Left ventricle myocardium inferior (tissue), 1 donor: ENCODE data around the gene KLHL20. TPM values are rescaled to one million over a fixed set of nuclear protein-coding genes. Genes with fewer than 3 reads are reported as not detected.
"Not testable (repeated sequence)": the region's sequence is repeated elsewhere in the genome, so short reads cannot be mapped to it uniquely, and the experiment has no call there.

Experiments used
- DNase-seq: peaks from one replicate; pipeline ENCODE4 v3.0.0-alpha.2; 2020
- H3K27ac ChIP-seq: fragments of 200-600 bp; replicated peaks from 2 replicates; pipeline ENCODE4 v1.8.0; 2021
- H3K27me3 ChIP-seq: fragments of 200-600 bp; 2 replicates; pipeline ENCODE4 v1.8.0; 2021; ENCODE audit warnings: low read depth
- H3K36me3 ChIP-seq: fragments of 200-600 bp; 2 replicates; pipeline ENCODE4 v1.8.0; 2021
- H3K4me1 ChIP-seq: fragments of 200-600 bp; 2 replicates; pipeline ENCODE4 v1.8.0; 2021
- H3K4me3 ChIP-seq: fragments of 200-600 bp; 2 replicates; pipeline ENCODE4 v1.8.0; 2021; ENCODE audit warnings: mild to moderate bottlenecking, moderate library complexity
- H3K9me3 ChIP-seq: fragments of 200-600 bp; replicated peaks from 2 replicates; pipeline ENCODE4 v1.8.0; 2021
- CTCF ChIP-seq: fragments of 200-600 bp; IDR thresholded peaks from 2 replicates; pipeline ENCODE4 v1.8.0; 2021; ENCODE audit warnings: antibody characterized with exemption, mild to moderate bottlenecking, borderline replicate concordance
- intact Hi-C: fragments of 100-400 bp; cut with micrococcal nuclease; formaldehyde crosslinking; loops from one replicate; pipeline ENCODE4 v1.11.0; 2022
- total RNA-seq: library from RNA; stranded (reverse); fragmentation: NEBNext Ultra II Directional; extraction: Animal tissue kit (Norgen Biotek cat#: 25700); gene quantifications from one replicate; pipeline ENCODE4 v1.2.1, GENCODE V29; 2021
- donor health status: DM: no; HTN: yes; CAD: no; lungs with severe emphysema.

KLHL20 gene
- total RNA-seq, 1 donor from 2014 or later, result 16.2 TPM

GRCh38 chr1:173775578-173776226, 60.9 kb downstream of the KLHL20 start:
- Histone ChIP-seq H3K4me3 (no peak overlapping the region), H3K9me3 (peaks cover 12% of the 10 kb centered on the region), H3K4me1 (no peaks in the 10 kb centered on the region), H3K27ac (no peak overlapping the region), H3K27me3 (no peaks in the 10 kb centered on the region), H3K36me3 (peaks cover 71% of the 10 kb centered on the region)
- TF ChIP-seq CTCF, result no peak
- no peak for DNase-seq
- intact Hi-C loops, result no loop called here

- H3K4me1 ChIP-seq, result no peaks in the 10 kb centered on the region
- intact Hi-C loops, result no loop called here
- no peak for DNase-seq
- H3K27ac ChIP-seq, result no peak overlapping the region
- no peak for TF ChIP-seq CTCF
- no peaks in the 10 kb centered on the region for H3K27me3 ChIP-seq
- H3K9me3 ChIP-seq, result peaks cover 12% of the 10 kb centered on the region
- no peak overlapping the region for H3K4me3 ChIP-seq
- H3K36me3 ChIP-seq, result peaks cover 92% of the 10 kb centered on the region
Measured at GRCh38 chr1:173779936-173780335, 65.2 kb downstream of the KLHL20 start.

- no peak overlapping the region for H3K27ac ChIP-seq
- TF ChIP-seq CTCF, result no peak
- H3K4me3 ChIP-seq, result no peak overlapping the region
- intact Hi-C loops, result no loop called here
- no peaks in the 10 kb centered on the region for H3K9me3 ChIP-seq
- no peaks in the 10 kb centered on the region for H3K4me1 ChIP-seq
- H3K36me3 ChIP-seq, result peaks cover 76% of the 10 kb centered on the region
- DNase-seq, result no peak
- no peaks in the 10 kb centered on the region for H3K27me3 ChIP-seq
Measured at GRCh38 chr1:173784997-173785396, 70.2 kb downstream of the KLHL20 start.

GRCh38 chr1:173789841-173790240, 75.1 kb downstream of the KLHL20 start:
- peaks cover 31% of the 10 kb centered on the region for H3K36me3 ChIP-seq
- no peaks in the 10 kb centered on the region for H3K4me1 ChIP-seq
- H3K27me3 ChIP-seq, result no peaks in the 10 kb centered on the region
- no peaks in the 10 kb centered on the region for H3K9me3 ChIP-seq
- DNase-seq, result no peak
- no peak overlapping the region for H3K27ac ChIP-seq
- H3K4me3 ChIP-seq, result no peak overlapping the region
- no peak for TF ChIP-seq CTCF
- intact Hi-C loops, result no loop called here

- Histone ChIP-seq H3K4me3 (no peak overlapping the region), H3K36me3 (peaks cover 10% of the 10 kb centered on the region), H3K9me3 (peaks cover 8% of the 10 kb centered on the region), H3K4me1 (no peaks in the 10 kb centered on the region), H3K27ac (no peak overlapping the region), H3K27me3 (no peaks in the 10 kb centered on the region)
- intact Hi-C loops, result no loop called here
- no peak for DNase-seq
- no peak for TF ChIP-seq CTCF
Measured at GRCh38 chr1:173798078-173798477, 83.3 kb downstream of the KLHL20 start.

- H3K4me1 ChIP-seq, DNase-seq, H3K4me3 ChIP-seq, H3K9me3 ChIP-seq, H3K27ac ChIP-seq, intact Hi-C loops, H3K36me3 ChIP-seq, H3K27me3 ChIP-seq: not testable (repeated sequence)
Measured at GRCh38 chr1:173799995-173800394, 85.2 kb downstream of the KLHL20 start.
